Activated CD8-positive, alpha-beta memory T cell treated with anti-CD3 and anti-CD28 coated beads, Interleukin-2, amount 50 U/mL, for 24 hours (primary cell): Measurements from ENCODE around the gene ZNF362.

Experiments
- DNase-seq: peaks from one replicate; pipeline ENCODE4 v3.0.0-alpha.2; 2020; ENCODE audit errors: extremely low read depth

ZNF362 gene

DNA sequence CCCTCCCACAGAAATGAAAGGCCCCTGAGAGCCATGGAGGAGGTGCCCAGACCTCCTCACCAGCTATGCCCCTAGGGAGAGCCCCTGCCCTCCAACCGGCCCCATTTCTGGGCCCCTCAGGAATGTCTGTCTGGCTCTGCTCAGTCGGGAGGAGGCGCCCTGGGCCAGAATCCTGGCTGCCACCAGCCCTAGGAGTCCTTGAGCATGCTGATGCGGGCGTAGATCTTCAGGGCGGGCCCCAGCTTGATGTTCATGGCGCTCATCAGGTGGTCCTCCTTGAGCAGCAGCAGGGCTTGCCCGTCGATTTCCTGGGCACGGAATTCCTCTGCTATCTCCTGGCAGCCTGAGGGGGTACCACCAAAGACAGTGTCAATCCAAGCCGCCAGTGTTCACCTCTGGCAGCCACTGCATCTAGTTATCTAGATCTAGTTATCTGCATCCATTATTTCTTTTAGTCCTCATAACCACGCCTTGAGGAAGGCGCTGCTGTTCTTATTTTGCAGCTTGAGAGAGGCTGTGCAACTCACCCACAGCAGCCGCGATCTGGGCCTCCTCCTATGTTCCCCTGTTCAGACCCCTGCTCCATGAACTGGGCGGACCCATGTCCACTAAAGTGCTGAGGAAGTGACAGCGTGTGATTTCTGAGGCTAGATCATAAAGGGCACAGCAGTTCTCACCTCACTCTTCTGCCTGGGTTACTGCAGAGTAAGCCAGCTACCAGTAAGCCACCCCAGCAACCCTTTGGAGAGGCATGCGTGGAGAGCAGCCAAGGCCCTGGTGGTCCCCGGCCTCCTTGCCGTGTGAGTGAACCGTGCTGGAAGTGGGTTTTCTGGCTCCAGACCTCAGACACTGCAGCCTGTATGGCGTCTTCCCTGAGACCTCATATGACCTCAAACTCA, 68.6 kb downstream of the ZNF362 start:
- no peak for DNase-seq

DNA sequence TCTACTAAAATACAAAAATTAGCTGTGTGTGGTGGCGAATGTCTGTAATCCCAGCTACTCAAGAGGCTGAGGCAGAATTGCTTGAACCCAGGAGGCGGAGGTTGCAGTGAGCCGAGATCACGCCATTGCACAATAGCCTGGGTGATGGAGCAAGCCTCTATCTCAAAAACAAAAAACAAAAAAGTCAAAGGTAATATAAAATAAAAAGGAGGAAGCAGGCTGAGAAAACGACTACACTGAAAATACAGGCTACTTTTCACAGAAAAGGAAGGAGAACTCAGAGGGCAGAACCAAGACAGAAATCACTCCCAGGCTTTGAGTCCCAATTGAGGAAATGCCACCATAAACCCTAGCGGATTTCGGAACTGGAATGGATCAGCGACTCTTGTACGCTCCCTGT, 70.5 kb downstream of the ZNF362 start:
- no peak for DNase-seq

DNA sequence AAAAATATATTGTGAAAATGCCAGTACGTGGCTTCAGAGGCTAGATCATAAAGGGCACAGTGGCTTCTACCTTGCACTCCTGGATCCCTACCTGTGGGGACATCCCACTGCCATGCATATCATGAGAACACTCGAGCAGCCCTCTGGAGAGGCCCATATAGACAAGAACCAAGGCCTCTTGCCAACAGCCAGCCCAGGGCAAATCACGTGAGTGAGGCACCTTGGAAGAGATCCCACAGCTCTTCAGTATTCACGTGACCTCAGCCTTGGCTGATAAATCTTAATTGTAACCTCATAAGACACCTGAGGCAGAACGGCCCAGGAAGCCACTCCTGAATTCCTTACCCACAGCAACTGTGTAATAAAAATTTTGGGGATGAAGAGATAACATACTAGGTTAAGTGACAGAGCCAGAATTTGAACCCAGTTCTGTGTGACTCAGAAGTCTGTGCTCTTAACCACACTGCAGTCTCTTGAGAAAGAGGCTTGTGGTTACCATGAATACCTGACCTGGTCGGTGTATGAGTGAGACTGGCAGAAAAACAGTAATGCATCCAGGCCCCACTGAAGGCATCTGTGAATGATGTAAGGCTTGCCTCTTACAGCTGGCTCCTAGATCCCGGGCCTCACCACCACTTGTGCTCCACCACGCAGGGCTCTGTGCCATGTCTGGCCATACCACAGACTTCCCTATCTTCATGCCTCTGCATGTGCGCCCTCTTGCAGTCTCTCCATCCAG, 71.5 kb downstream of the ZNF362 start:
- DNase-seq, result no peak

DNA sequence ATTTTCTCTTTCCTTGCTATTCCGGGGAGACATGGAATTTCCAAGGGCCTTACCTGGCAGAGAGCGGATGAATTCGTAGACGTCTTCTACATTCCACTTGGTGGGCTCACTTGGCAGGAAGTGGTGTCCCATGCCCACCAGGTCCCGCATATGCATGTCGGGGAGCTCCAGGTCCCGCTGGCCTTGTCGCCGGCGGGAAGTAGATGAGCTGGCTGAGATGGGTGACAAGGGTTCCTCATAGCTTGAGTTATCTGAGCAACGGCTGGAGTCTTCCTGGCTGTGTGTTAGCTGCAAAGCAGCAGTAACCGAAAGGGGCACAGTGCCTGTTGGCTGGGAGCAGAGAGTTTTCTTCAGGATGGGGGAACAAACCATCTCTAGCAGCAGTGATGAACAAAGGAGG, 72.5 kb downstream of the ZNF362 start:
- no peak for DNase-seq

DNA sequence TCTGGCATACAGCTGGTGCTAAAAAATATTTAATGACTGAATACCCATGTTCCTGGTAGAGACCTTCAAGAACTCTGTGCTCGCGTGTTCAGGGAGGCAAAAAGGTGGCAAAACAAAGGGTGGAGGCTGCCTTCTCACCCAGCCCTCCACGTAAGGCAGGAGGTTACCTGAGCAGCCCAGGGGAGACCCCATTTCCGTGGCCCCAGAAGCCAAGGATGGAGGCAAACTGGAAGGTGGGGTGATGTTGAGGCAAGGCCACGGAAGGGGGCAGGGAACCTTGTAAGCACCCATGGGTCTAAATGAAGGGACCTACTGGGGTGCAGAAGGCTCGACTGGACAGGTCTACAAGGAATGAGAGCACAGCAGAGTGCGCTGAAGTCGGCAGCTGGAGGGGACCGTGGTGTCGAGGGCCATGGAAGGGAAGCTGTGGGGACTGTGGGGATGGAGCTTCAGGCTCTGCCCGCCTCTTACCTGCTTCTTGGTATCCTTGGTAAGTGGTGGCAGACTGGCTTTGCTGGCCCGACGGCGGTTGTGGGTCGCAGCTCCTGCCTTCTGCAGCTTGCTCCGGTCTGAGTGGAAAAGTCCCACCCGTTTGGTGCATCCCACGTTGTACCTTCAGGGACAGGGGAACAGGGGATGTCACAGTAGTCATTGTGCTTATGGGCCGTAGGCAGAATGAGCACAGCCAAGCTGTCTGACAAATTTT, 73.5 kb downstream of the ZNF362 start:
- DNase-seq, result no peak

DNA sequence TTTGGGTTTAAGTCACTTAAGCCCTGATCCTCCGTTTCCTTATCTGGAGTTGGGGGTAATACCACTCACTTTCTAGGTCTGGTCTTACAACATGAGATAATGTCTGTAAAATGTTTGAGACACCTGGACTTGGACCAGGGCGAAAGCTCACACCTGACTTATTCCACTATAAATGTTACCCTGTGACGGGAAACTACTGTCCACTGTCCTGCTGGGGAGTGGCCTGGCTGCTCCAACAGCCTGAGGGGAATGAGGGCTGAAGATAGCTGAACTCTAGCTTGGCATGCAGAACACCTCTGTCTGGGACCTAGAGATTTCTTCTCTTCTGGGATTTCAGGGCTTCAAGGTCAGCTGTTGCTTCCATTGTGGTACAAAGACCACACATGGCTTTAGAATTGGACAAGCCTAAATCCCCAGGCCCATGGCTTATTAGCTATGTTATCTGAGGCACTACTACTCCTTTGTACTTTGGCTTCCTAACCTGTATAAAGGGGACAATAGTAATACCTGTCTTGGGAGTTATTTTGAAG, 74.1 kb downstream of the ZNF362 start:
- no peak for DNase-seq

DNA sequence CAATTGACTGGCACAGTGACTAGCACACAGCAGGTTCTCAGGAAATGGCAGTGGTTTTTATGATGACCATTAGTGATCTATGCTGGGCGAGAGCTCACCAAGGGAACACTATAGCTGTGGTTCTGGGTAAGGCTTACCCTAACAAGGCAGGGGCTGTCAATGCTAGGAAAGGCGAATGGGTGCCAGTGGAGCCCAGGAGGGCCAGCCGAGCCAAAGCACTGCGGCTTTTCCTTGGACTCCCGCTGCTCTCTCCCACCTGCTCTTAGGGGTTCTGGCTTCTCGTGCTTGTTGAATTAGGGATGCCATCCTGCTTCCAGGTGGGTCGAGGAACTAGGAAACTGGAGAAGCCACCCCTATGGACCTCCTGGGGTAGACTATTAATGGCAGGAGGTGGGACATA, 74.6 kb downstream of the ZNF362 start:
- no peak for DNase-seq

DNA sequence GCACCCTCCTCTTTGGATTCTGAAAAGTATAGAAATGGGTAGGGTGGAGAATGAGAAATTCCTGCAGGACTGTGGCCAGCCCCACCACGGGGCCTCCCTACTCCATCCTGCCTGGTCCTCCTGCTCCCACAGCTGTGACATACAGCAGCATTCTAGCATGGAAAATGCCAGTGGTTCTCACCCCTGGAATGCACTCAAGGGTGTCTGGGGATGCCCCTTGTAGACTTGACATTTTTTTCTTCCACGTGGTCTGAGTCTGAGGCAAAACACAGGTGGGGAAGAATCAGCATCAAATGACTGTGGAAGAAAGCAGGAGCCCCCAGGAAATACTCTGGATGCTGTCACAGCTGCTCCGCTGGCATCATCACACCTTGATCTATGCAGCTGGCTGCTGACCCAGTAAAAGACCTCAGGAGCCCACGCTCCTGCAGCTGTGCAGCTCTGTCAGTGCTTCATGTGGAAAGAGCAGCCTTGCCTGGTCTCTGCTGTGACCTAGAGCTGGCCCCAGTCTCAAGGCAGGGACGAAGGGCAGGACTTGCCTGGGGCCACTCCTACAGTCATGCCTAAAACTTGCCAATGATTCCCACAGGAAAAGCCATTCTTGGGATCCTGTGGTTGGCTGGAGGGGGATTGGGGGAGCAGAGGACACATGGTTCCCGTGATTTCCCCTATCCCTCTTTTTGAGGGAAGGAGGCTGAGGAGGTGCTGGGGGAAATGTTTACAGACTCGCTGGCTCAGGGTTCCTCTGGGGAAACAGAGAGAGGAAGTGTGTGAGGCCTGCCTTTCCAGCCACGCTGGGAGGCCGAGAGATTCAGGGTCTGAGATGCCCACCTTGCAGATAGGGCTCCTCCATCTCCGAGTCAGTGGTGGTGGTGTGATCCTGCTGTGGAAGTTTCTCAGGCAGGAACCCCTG, 75.4 kb downstream of the ZNF362 start:
- DNase-seq, result no peak

DNA sequence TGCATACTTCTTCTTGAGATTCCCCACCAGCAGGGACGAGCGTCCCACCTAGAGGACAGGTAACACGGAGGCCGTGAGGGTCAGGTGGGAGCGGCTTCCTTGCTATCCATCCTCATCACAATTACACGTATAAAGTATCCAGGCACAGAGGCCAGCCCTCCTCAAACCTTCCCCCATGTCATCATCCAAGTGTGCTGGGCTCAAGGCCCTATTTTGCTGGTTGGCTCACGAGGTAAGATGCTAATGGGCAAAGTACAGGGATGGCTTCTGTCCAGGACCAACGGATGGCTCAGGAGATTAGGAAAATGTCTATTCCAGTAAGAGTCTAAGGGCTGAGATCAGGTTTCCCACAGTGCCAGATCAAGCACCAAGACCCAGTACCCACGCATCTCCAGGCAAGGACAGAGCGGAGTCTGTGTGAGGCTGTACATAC, 76.1 kb downstream of the ZNF362 start:
- no peak for DNase-seq

DNA sequence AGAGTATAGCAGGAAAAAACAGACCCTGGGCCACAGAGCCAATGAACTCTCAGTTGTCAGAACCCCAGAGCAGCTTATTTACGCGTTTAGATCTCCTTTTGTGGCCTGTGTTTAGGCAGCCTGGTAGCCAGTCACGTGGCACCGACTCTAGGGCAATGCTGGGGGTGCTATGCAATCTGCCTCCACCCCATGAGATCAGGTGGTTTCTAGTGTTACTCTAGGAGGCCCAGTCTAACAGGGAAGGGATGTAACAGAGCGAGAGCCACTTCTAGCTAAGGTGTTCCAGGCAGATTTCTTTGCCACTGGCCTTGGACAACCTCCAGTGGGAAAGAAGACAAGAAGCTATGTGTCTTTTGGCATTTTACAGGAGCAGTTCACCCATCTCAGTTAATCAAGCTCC, 76.6 kb downstream of the ZNF362 start:
- DNase-seq, result no peak

DNA sequence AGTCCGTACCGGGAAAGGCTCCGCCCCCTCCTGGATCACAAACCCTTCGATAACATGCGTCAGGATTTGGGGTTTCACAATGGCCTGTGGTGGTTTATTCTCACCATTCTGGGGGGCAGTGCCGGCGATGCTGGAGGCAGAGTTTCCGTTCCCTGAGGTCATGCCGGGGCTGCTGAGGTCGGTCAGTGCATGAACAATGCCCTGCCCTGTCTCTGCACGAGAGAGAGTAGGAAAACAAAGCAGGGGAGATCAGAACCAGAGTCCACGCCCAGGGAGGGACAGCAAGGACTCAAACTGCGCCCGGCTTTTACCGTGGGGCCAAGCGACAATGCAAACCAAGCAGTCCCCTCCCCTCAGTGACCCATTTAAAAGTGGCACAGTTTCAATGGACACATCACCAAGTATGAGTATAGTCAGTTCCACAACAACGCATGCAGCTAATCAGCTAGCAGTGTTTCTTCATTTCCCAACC, 77.8 kb downstream of the ZNF362 start:
- DNase-seq, result no peak

DNA sequence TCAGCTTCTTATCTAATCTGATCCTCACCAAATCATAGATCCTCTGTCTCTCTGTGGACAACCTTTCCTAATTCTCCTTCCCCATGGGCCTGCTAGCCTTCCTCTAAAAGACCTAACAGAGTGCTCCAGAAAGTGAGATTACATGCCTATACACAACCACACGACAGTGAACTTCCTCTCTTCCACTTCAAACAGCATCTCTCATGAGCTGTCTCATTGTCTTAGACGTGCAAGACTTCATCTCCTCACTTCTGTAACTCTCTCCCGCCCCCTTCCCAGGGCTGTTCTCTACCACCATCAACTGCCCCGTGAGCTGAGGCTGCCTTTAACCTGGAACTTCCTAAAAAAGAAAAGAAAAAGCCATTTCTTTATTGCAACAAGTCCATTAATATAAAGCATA, 78.7 kb downstream of the ZNF362 start:
- no peak for DNase-seq

DNA sequence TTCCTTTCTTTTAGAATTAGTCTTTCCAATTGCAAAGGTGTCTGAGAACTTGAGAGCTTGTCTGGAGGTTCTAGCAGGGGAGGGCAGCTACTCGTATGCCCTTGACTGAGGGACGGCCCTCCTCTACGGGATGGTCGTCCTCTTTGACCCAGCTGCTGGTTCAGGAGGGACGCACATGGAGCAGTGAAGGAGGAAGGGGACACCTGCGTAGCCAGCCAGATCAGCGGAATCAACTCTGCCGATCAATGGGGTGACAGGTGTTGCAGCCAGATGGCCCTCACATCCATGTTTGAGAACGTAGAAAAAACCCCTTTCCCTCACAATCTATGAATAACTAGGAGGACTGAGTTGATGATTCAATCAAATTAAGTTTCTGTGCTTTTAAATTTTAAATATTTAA, 80.3 kb downstream of the ZNF362 start:
- DNase-seq, result no peak

DNA sequence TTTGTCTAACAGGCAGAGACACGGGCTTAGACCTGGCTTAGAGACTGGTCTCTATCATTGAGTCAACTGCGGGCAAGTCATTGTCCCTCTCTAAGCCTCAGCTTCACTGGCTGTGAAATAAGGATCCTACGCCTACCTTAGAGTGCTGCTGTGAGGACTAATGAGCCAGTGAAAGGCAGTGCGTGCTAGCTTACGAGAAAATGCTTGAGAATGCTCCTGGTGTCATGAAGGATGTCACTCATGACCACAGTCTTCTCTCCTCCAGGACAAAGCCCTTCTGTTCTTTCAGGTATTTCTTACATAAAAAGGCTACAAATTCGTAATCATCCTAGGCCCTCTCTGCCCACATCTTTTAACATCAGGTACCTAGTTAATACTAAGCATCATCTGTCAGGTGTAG, 81.1 kb downstream of the ZNF362 start:
- DNase-seq, result no peak

DNA sequence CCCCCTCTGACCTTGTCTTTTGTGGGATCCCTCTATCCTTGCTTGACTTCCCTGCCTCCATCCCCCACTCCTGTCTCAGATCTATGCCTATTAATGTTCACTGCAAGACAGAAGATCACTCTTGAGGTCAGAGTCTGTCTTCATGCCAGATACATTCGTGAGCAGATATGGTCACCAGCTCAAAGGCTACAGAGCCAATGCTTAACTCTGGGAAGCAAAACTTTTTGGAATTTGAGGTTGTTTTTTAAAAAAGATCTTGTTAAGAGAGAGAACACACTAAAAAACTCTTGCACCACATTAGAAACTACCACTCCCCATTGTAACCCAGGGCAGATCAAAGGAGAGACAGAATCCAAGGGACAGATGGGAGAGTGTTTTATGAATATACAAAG, 81.8 kb downstream of the ZNF362 start:
- DNase-seq, result no peak

DNA sequence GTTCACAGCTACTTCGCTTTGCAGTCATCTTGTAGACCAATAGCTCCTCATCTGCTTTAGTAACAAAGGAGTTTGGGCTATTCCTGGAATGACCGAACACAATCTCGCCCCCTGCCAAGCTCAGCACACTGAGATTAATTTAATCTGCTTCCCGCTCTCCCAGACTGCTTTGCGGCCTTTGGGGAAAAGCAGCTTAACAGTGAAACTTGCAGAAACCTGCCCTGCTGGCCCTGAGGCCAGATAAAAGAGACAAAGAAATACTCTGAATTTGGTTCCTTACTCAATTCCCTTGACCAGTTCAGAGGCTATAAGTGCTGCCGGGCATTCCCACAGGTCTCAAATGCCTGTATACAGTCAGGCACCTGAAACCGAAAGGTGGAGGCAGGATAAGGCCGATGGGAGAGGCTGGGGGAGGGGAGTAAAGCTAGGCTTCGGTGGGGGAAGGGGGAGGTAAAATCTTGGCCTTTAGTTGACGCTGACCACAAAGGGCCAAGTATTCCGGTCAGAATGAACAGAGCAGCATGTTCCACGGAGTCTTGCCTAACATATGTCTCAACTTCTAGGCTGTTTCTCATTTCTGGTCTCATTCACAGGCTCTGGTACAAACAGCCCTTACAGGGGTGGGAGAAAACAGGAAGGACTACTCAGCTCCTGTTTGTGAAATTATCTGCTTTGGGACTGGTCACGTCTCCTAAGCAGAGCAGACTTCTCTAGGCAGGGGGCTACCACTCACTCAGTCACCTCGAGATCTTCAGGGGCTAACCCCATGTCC, 82.3 kb downstream of the ZNF362 start:
- DNase-seq, result no peak

DNA sequence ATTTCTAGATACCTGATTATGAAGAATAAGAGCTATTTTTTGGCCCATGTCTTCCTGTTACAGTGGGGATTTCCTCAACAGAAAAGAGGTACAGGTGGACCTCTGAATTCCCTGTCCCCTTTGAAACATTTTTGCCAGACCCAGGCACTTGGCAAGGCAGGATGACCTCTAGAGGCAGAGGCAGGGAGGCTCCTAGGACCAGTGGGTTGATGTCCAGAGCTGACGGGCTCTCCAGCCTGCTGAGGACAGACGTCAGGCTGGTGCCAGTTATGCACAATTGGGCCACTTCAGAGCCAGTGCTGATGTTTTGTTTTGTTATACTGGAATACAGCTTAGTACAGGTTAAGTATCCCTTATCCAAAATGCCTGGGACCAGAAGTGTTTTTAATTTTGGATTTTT, 83.1 kb downstream of the ZNF362 start:
- no peak for DNase-seq

DNA sequence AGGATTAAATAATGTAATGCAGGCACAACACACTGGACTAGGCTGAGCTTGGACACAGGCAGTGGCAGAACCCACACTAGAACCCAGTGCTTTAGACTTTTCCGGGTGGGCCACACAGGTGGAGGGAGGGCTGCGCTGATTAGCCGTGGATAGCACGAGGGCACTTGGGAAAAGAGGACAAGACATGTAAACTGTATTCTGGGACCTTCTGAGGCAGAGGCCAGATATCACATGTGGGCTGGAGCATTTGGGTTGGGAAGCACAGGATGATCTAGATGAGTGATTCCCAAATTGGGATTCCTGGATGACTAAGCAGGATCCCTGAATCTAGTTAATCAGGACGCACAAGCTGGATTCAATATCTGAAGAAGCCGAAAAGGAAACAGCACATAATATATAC, 84.9 kb downstream of the ZNF362 start:
- DNase-seq, result no peak

DNA sequence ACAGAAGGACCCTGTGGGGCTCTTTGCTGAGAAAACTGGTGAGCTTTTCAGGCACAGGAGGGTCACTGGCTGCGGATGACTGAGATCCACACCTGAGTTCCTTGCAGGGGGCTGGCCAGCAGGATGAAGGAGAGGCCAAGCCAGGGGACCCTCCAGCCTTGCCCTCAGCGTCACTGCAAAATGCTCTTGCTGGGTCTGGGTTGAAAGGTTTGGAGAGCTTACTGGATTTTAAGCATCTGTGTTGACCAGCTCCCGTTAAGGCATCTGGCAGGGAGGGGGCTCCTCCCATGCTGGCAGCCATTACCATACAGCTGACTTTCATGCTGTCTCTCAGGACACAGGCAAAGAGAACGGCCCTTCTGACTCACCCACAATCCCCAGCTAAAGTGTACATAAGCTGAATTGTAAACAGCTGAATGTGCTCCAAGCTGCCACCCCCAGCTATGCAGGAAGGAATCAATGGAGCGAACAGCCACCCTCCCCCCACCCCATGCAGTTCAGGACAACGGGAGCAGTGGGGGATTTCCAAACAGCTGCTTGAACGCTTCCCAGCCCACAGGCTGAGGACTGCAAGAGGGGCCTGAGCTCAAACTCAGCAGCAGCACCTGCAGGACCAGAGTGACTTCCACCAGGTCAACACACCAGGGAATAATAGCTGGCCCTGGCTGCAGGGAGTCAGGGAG, 85.9 kb downstream of the ZNF362 start:
- DNase-seq, result no peak

DNA sequence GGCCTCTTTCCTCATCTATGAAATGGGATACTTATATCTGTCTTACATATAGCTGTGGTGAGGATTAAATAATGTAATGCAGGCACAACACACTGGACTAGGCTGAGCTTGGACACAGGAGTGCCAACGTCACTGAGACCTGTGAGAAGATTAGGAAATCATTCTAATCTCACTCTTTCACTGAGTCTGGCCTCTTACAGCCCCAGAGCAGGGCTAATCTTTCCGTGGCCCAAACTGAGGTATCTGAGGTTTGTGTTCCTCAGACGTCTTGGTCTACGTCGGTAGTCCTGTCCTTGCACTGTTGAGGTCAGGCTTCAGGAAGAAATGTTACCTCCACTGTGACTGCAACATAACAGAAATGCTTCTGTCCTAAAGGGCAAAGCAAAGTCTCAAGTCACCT, 87.2 kb downstream of the ZNF362 start:
- DNase-seq, result no peak
